Neuronal stem cell (in vitro differentiated cells): Measurements from ENCODE around the gene TAX1BP1.
A peak's percentile ranks its signal among the peaks of the same experiment; 100 is the strongest.

Experiments
- DNase-seq: peaks from one replicate; pipeline ENCODE4 v3.0.0-alpha.2; 2013; ENCODE audit warnings: low spot score
- H2AFZ ChIP-seq: one replicate; pipeline ENCODE4 v1.6.1; 2013; ENCODE audit warnings: mild to moderate bottlenecking, low read length, inconsistent platforms
- H2AK5ac ChIP-seq: 2 replicates; pipeline ENCODE4 v1.6.1; 2013; ENCODE audit warnings: low read depth, mild to moderate bottlenecking, inconsistent platforms, low read length, moderate library complexity, mixed read lengths
- H2BK120ac ChIP-seq: 2 replicates; pipeline ENCODE4 v1.6.1; 2013; ENCODE audit warnings: low read depth, mild to moderate bottlenecking, inconsistent platforms, low read length, moderate library complexity, mixed read lengths
- H2BK12ac ChIP-seq: one replicate; pipeline ENCODE4 v1.6.1; 2013; ENCODE audit warnings: low read length, inconsistent platforms
- H2BK15ac ChIP-seq: 2 replicates; pipeline ENCODE4 v1.6.1; 2013; ENCODE audit warnings: mild to moderate bottlenecking, low read length, inconsistent platforms, mixed read lengths
- H2BK5ac ChIP-seq: one replicate; pipeline ENCODE4 v1.6.1; 2013; ENCODE audit warnings: inconsistent platforms, mild to moderate bottlenecking, low read length, moderate library complexity
- H3K14ac ChIP-seq: one replicate; pipeline ENCODE4 v1.6.1; 2013; ENCODE audit warnings: low read length, inconsistent platforms
- H3K18ac ChIP-seq: 2 replicates; pipeline ENCODE4 v1.6.1; 2013; ENCODE audit warnings: low read length, inconsistent platforms
- H3K23ac ChIP-seq: 2 replicates; pipeline ENCODE4 v1.6.1; 2013; ENCODE audit warnings: low read depth, mild to moderate bottlenecking, mixed read lengths, low read length, inconsistent platforms; ENCODE audit not compliant: poor library complexity
- H3K27ac ChIP-seq: replicated peaks from 3 replicates; pipeline ENCODE4 v1.5.1; 2013; ENCODE audit warnings: low read length, inconsistent platforms
- H3K27me3 ChIP-seq, 3 experiments: 2 replicates each; pipeline ENCODE4 v1.6.1; 2013; ENCODE audit warnings: low read length in 3 of 3, mild to moderate bottlenecking in 2 of 3, inconsistent platforms in 1 of 3, low read depth in 1 of 3, mixed read lengths in 1 of 3, moderate library complexity in 1 of 3; ENCODE audit not compliant: control insufficient read depth in 3 of 3, insufficient read depth in 3 of 3
- H3K36me3 ChIP-seq, 2 donors: replicated peaks in 1 of 2; 2 replicates each; pipeline ENCODE4 v1.6.1; 2013; ENCODE audit warnings: low read length in 2 of 2; ENCODE audit not compliant: control insufficient read depth in 2 of 2, insufficient read depth in 2 of 2
- H3K4ac ChIP-seq: 2 replicates; pipeline ENCODE4 v1.6.1; 2013; ENCODE audit warnings: inconsistent platforms, mild to moderate bottlenecking, low read length, moderate library complexity
- H3K4me1 ChIP-seq, 2 donors: 1 replicate in 1 of 2; 2 replicates in 1 of 2; pipeline ENCODE4 v1.6.1; 2013; ENCODE audit warnings: low read length in 2 of 2, low read depth in 1 of 2; ENCODE audit not compliant: control insufficient read depth in 2 of 2, insufficient read depth in 1 of 2
- H3K4me2 ChIP-seq: one replicate; pipeline ENCODE4 v1.6.1; 2013; ENCODE audit warnings: mild to moderate bottlenecking, low read length, inconsistent platforms; ENCODE audit not compliant: insufficient read depth, poor library complexity, severe bottlenecking
- H3K4me3 ChIP-seq, 2 donors: 2 replicates each; pipeline ENCODE4 v1.5.1; 2013; ENCODE audit warnings: low read length in 2 of 2, mild to moderate bottlenecking in 2 of 2, inconsistent platforms in 1 of 2, moderate library complexity in 1 of 2
- H3K79me1 ChIP-seq: one replicate; pipeline ENCODE4 v1.6.1; 2013; ENCODE audit warnings: low read depth, mild to moderate bottlenecking, inconsistent platforms, low read length, moderate library complexity
- H3K9ac ChIP-seq: one replicate; pipeline ENCODE4 v1.6.1; 2013; ENCODE audit warnings: mild to moderate bottlenecking, low read depth, low read length, inconsistent platforms; ENCODE audit not compliant: poor library complexity
- H3K9me3 ChIP-seq, 2 donors: replicated peaks in 1 of 2; 2 replicates each; pipeline versions ENCODE3 to v1.6.1; 2013; ENCODE audit warnings: low read length in 2 of 2, mild to moderate bottlenecking in 2 of 2, inconsistent platforms in 1 of 2, low read depth in 1 of 2, mixed read lengths in 1 of 2, moderate library complexity in 1 of 2; ENCODE audit not compliant: control insufficient read depth in 2 of 2, insufficient read depth in 1 of 2
- H4K8ac ChIP-seq: one replicate; pipeline ENCODE4 v1.6.1; 2013; ENCODE audit warnings: low read depth, mild to moderate bottlenecking, inconsistent platforms, low read length, moderate library complexity
- H4K91ac ChIP-seq: one replicate; pipeline ENCODE4 v1.6.1; 2013; ENCODE audit warnings: low read length, low read depth, mild to moderate bottlenecking, inconsistent platforms; ENCODE audit not compliant: poor library complexity
- WGBS, 2 donors: extraction: QIAGEN DNeasy Blood & Tissue Kit; methylation state at CpG; one replicate each; pipeline ENCODE4 v1.1.7; 2013; ENCODE audit warnings: missing lambda C conversion rate in 2 of 2, mixed read lengths in 1 of 2; ENCODE audit not compliant: insufficient read length in 2 of 2, insufficient replicate concordance in 1 of 2; ENCODE audit errors: extremely low coverage in 2 of 2; 5-methylcytosine and 5-hydroxymethylcytosine counted together

Gene TAX1BP1

GRCh38 chr7:27765841-27766240 lies 25.9 kb downstream of the TAX1BP1 start:
- no peak overlapping the region for H3K4me3 ChIP-seq
- no peaks in the 10 kb centered on the region for H3K4me1 ChIP-seq
- H3K27me3 ChIP-seq = no peaks in the 10 kb centered on the region
- H3K18ac ChIP-seq = no peak overlapping the region
- H3K23ac ChIP-seq = no peak overlapping the region
- no peak overlapping the region for H3K4ac ChIP-seq
- no peak overlapping the region for H2BK12ac ChIP-seq
- H2AK5ac ChIP-seq = no peak overlapping the region
- H3K27ac ChIP-seq = no peak overlapping the region
- peaks cover 4 to 54% of the 10 kb centered on the region in 2 donors for H3K36me3 ChIP-seq
- no peak overlapping the region for H2AFZ ChIP-seq
- no peak for DNase-seq
- no peaks in the 10 kb centered on the region for H3K79me1 ChIP-seq
- H3K9ac ChIP-seq = no peak overlapping the region
- no peak overlapping the region for H2BK15ac ChIP-seq
- no peak overlapping the region for H2BK120ac ChIP-seq
- peaks cover 0 to 16% of the 10 kb centered on the region in 2 donors for H3K9me3 ChIP-seq
- WGBS, 2 donors = no CpG with 5 or more reads among the region's 11 CpGs
- H3K14ac ChIP-seq = no peak overlapping the region
- no peak overlapping the region for H4K91ac ChIP-seq
- H3K4me2 ChIP-seq = no peak overlapping the region
- no peak overlapping the region for H2BK5ac ChIP-seq
- no peak overlapping the region for H4K8ac ChIP-seq

GRCh38 chr7:27767374-27767773 lies 27.4 kb downstream of the TAX1BP1 start:
- Histone ChIP-seq H2BK120ac (no peak overlapping the region), H2AFZ (no peak overlapping the region), H3K36me3 (peaks cover 3 to 55% of the 10 kb centered on the region in 2 donors), H2BK12ac (no peak overlapping the region), H2AK5ac (no peak overlapping the region), H3K4me3 (no peak overlapping the region), H3K18ac (no peak overlapping the region), H3K27ac (no peak overlapping the region), H3K4me2 (no peak overlapping the region), H4K91ac (no peak overlapping the region), H2BK5ac (no peak overlapping the region), H3K4me1 (no peaks in the 10 kb centered on the region), H3K23ac (no peak overlapping the region), H4K8ac (no peak overlapping the region), H3K79me1 (no peaks in the 10 kb centered on the region), H3K9ac (no peak overlapping the region), H3K27me3 (no peaks in the 10 kb centered on the region), H3K4ac (no peak overlapping the region), H2BK15ac (no peak overlapping the region), H3K9me3 (peaks cover 0 to 5% of the 10 kb centered on the region in 2 donors), H3K14ac (no peak overlapping the region)
- no peak for DNase-seq

DNA sequence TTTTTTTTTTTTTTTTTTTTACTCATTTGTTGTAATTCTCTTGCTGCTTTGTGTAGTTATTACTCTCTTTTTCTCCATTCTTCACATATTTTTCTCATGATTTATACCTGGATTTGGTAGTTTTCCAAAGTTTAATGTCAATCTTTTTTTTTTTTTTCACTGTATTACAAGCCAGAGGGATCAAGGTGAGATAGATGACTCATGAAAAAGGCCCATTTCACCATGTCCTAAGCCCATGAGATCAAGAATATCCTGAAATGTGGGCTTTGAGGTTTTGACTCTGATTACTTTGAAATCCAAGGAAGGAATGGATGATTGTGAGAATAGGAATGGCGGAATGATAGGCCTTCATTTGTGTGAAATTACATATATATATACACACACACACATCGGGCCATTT lies 31.1 kb downstream of the TAX1BP1 start:
- H3K27me3 ChIP-seq = no peaks in the 10 kb centered on the region
- no peak overlapping the region for H3K4me2 ChIP-seq
- no peak overlapping the region for H3K23ac ChIP-seq
- H3K4ac ChIP-seq = no peak overlapping the region
- no peak for DNase-seq
- no peak overlapping the region for H2AFZ ChIP-seq
- no peaks in the 10 kb centered on the region for H3K9me3 ChIP-seq
- no peaks in the 10 kb centered on the region for H3K79me1 ChIP-seq
- no peak overlapping the region for H3K9ac ChIP-seq
- H3K4me1 ChIP-seq = no peaks in the 10 kb centered on the region
- H4K91ac ChIP-seq = no peak overlapping the region
- H2BK120ac ChIP-seq = no peak overlapping the region
- no peak overlapping the region for H2BK5ac ChIP-seq
- no peak overlapping the region for H3K18ac ChIP-seq
- H3K36me3 ChIP-seq = peaks cover 0 to 59% of the 10 kb centered on the region in 2 donors
- H4K8ac ChIP-seq = no peak overlapping the region
- H2AK5ac ChIP-seq = no peak overlapping the region
- H3K4me3 ChIP-seq = no peak overlapping the region
- WGBS, 2 donors = no CpG with 5 or more reads among the region's 2 CpGs
- H3K14ac ChIP-seq = no peak overlapping the region
- no peak overlapping the region for H2BK12ac ChIP-seq
- H2BK15ac ChIP-seq = no peak overlapping the region
- no peak overlapping the region for H3K27ac ChIP-seq

DNA sequence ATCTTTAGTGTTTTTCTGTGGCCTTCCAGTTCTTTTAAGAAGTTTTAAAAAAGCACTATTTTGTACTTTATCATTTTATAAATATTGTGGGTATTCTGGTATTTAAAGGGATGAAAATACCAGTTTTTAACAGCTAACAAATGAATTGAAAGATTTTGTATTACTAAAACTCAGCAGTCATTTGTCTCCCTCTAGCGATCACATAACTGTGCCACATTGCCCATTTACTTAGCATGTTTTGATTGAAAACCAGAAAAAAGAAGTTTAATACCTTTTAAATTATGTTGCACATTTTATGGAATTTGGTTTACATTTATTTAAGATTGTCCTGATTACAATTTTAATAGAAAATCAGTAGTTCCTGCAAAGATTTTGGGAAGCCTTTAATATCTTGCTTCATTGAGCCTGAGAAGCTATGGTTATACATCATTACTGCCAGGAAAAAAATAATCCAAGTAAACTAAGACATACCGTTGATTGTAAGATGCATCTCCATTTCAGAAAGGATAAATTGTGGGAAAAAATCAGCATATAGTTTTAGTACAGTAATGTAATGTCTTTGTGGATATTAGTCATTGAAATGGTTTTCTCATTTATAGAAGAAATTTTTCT lies 34.9 kb downstream of the TAX1BP1 start:
- Histone ChIP-seq H3K27me3 (no peaks in the 10 kb centered on the region), H2AFZ (no peak overlapping the region), H3K14ac (no peak overlapping the region), H2BK120ac (no peak overlapping the region), H4K91ac (no peak overlapping the region), H3K79me1 (no peaks in the 10 kb centered on the region), H3K9ac (no peak overlapping the region), H3K36me3 (peaks cover 0 to 41% of the 10 kb centered on the region in 2 donors), H2BK5ac (no peak overlapping the region), H3K4ac (no peak overlapping the region), H2AK5ac (no peak overlapping the region), H3K27ac (no peak overlapping the region), H3K9me3 (peaks cover 0 to 3% of the 10 kb centered on the region in 2 donors), H3K18ac (no peak overlapping the region), H3K4me2 (no peak overlapping the region), H2BK12ac (no peak overlapping the region), H3K4me3 (no peak overlapping the region), H4K8ac (no peak overlapping the region), H3K23ac (no peak overlapping the region), H2BK15ac (no peak overlapping the region), H3K4me1 (no peaks in the 10 kb centered on the region)
- WGBS, 2 donors = no CpG with 5 or more reads among the region's 2 CpGs
- DNase-seq = peak; percentile 5
